Peyer's patch (tissue), 4 donors: ENCODE results near the gene CDC26. TPM values are rescaled to one million over a fixed set of nuclear protein-coding genes. Genes with fewer than 3 reads are reported as not detected.
"Not testable (repeated sequence)": the region's sequence is repeated elsewhere in the genome, so short reads cannot be mapped to it uniquely, and the experiment has no call there.

Experiments
- DNase-seq, 3 donors: peaks; one replicate each; pipeline ENCODE4 v3.0.0-alpha.2; 2017 to 2019
- H3K27ac ChIP-seq, 4 donors: fragments of 200-600 bp; sonication (generic); one replicate each; pipeline ENCODE4 v1.5.1; 2016 to 2019
- H3K27me3 ChIP-seq, 2 donors: fragments of 200-600 bp; sonication (generic); one replicate each; pipeline ENCODE4 v1.5.1; 2019
- H3K36me3 ChIP-seq, 3 donors: fragments of 200-600 bp; sonication (generic); one replicate each; pipeline ENCODE4 v1.5.1; 2016 to 2019
- H3K4me1 ChIP-seq, 4 donors: fragments of 200-600 bp; sonication (generic); one replicate each; pipeline ENCODE4 v1.5.1; 2016 to 2019
- H3K4me3 ChIP-seq, 4 donors: fragments of 200-600 bp; sonication (generic); 1 replicate in 3 of 4; 2 replicates in 1 of 4; pipeline ENCODE4 v1.5.1; 2016 to 2019; ENCODE audit warnings: mild to moderate bottlenecking in 1 of 4
- H3K9me3 ChIP-seq, 4 donors: fragments of 200-600 bp; sonication (generic); one replicate each; pipeline ENCODE4 v1.5.1; 2016 to 2019; ENCODE audit warnings: mild to moderate bottlenecking in 1 of 4
- POLR2A ChIP-seq, 2 donors: fragments of 450-650 bp; IDR thresholded peaks; one replicate each; pipeline ENCODE4 v1.5.1; 2017; ENCODE audit warnings: antibody characterized with exemption in 2 of 2, mild to moderate bottlenecking in 2 of 2, moderate library complexity in 2 of 2
- total RNA-seq, 4 donors: library from RNA; depleted of rRNA; stranded (reverse); fragments of >200 nt; gene quantifications; one replicate each; pipeline ENCODE4 v1.1.0, GENCODE V29; 2016
- TF ChIP-seq, protein P1 (sequence below), 6 experiments: fragments of 450-650 bp in 4 of 6; fragments of 200-600 bp in 2 of 6; sonication (generic) in 1 of 6; IDR thresholded peaks; one replicate each; pipeline ENCODE4 v1.5.1; 2017 to 2019; ENCODE audit warnings: antibody characterized with exemption in 6 of 6, mild to moderate bottlenecking in 3 of 6, moderate library complexity in 1 of 6

CDC26 gene
- total RNA-seq, 4 donors from 2014 or later = 13.6 to 28.4 (median 25.0) TPM

DNA sequence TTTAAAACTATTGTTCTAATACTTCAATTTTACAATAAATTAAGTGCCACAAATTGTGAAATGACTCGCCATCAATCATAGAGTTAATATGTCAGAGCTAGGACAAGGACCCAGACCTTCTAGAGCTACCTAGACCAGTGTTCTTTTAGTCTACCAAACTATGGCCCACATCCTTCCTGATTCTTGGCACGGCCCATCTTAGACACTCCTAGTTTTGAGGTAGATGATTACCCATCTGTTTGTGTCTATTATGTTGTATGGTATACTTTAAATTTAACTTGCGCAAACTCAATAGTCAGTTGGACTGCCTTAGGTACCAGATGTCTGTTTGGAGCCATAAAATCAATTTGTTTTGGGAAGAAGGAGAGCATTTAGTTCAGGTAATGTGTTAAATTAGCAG, 17.5 kb downstream of the CDC26 start:
- DNase-seq = no peak
- Histone ChIP-seq H3K27ac (no peak overlapping the region), H3K27me3 (no peaks in the 10 kb centered on the region)

DNA sequence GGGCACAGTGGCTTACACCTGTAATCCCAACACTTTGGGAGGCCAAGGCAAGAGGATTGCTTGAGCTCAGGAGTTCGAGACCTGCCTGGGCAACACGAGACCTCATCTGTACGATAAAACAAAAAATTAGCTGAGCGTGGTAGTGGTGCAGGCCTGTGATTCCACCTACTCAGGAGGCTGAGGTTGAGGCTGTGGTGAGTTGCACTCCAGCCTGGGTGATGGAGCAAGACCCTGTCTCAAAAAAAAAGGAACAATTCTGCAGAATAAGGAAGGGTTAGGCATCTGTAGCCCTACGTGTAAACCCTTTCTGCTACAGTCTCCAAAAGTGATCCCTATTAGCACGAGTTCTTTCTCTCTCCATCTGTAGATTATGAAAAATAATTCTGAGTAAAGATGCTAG, 19.9 kb downstream of the CDC26 start:
- H3K36me3 ChIP-seq = peaks cover 0 to 36% (median 0%) of the 10 kb centered on the region in 3 donors
- no peak overlapping the region for H3K27ac ChIP-seq
- no peak for DNase-seq
- no peak for TF ChIP-seq POLR2A (IDR thresholded peaks at IDR 0.05)
- TF ChIP-seq, protein P1, sequence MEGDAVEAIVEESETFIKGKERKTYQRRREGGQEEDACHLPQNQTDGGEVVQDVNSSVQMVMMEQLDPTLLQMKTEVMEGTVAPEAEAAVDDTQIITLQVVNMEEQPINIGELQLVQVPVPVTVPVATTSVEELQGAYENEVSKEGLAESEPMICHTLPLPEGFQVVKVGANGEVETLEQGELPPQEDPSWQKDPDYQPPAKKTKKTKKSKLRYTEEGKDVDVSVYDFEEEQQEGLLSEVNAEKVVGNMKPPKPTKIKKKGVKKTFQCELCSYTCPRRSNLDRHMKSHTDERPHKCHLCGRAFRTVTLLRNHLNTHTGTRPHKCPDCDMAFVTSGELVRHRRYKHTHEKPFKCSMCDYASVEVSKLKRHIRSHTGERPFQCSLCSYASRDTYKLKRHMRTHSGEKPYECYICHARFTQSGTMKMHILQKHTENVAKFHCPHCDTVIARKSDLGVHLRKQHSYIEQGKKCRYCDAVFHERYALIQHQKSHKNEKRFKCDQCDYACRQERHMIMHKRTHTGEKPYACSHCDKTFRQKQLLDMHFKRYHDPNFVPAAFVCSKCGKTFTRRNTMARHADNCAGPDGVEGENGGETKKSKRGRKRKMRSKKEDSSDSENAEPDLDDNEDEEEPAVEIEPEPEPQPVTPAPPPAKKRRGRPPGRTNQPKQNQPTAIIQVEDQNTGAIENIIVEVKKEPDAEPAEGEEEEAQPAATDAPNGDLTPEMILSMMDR (IDR thresholded peaks at IDR 0.05) = no peak
- no peaks in the 10 kb centered on the region for H3K4me1 ChIP-seq
- H3K27me3 ChIP-seq = no peaks in the 10 kb centered on the region
- no peak overlapping the region for H3K4me3 ChIP-seq
- H3K9me3 ChIP-seq = no peaks in the 10 kb centered on the region

More for the DNA sequence above, 17.5 kb downstream of the CDC26 start:
- Histone ChIP-seq H3K4me1 (no peaks in the 10 kb centered on the region), H3K4me3 (no peak overlapping the region), H3K9me3 (no peaks in the 10 kb centered on the region), H3K36me3 (peaks cover 0 to 50% (median 0%) of the 10 kb centered on the region in 3 donors)
- TF ChIP-seq POLR2A (IDR thresholded peaks at IDR 0.05) = no peak
- TF ChIP-seq, protein P1 (IDR thresholded peaks at IDR 0.05) = no peak

DNA sequence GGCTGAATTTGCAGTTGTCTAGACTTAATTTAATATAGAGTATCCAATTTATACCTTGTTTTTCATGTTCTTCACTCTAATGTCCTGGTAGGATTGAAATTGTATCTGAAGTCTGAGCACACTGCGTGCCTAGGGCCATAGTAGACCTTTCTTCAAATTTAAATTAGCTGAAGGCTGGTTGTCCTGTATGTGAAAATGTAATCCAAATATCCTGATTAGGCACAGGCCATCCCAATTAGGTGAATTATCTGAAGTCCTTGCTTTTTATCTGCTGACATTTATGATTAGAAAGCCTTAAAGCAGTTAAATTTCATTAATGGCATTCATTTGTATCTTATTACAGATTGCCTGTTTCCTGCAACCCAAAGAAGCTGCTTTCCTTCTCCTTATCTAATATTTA, 20.4 kb downstream of the CDC26 start:
- Histone ChIP-seq H3K27ac (no peak overlapping the region), H3K4me1 (no peaks in the 10 kb centered on the region), H3K27me3 (no peaks in the 10 kb centered on the region), H3K4me3 (no peak overlapping the region), H3K36me3 (peaks cover 0 to 32% (median 0%) of the 10 kb centered on the region in 3 donors), H3K9me3 (no peaks in the 10 kb centered on the region)
- no peak for DNase-seq
- TF ChIP-seq POLR2A (IDR thresholded peaks at IDR 0.05) = no peak
- TF ChIP-seq, protein P1 (IDR thresholded peaks at IDR 0.05) = no peak

DNA sequence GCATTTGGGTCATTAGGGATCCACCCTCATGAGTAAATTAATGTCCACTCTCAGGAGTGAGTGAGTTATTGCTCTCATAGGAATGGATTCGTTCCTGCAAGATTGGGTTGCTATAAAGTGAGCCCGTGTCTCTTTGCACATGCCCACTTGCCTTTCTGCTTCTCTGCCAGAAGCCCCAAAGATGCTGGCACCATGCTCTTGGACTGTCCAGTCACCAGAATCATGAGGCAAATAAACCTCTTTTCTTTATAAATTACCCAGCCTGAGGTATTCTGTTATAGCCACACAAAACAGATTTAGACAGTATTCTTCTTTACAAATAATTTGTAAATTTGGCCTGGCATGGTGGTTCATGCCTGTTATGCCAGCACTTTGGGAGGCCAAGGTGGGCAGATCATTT, 24.6 kb downstream of the CDC26 start:
- no peak overlapping the region for H3K27ac ChIP-seq
- no peaks in the 10 kb centered on the region for H3K4me1 ChIP-seq
- DNase-seq = no peak
- H3K36me3 ChIP-seq = no peaks in the 10 kb centered on the region
- TF ChIP-seq POLR2A (IDR thresholded peaks at IDR 0.05) = no peak
- TF ChIP-seq, protein P1 (IDR thresholded peaks at IDR 0.05) = no peak
- H3K9me3 ChIP-seq = no peaks in the 10 kb centered on the region
- no peak overlapping the region for H3K4me3 ChIP-seq
- H3K27me3 ChIP-seq = no peaks in the 10 kb centered on the region

DNA sequence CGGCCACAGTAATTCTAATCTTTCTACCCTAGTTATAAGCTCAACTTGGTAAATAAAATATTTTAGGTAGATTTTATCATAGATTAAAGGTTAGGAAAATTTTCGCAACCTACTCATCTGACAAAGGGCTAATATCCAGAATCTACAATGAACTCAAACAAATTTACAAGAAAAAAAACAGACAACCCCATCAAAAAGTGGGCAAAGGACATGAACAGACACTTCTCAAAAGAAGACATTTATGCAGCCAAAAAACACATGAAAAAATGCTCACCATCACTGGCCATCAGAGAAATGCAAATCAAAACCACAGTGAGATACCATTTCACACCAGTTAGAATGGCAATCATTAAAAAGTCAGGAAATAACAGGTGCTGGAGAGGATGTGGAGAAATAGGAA, 25.7 kb downstream of the CDC26 start:
- not testable (repeated sequence) for H3K9me3 ChIP-seq, H3K27ac ChIP-seq, H3K27me3 ChIP-seq, H3K4me1 ChIP-seq, H3K4me3 ChIP-seq, DNase-seq, H3K36me3 ChIP-seq

DNA sequence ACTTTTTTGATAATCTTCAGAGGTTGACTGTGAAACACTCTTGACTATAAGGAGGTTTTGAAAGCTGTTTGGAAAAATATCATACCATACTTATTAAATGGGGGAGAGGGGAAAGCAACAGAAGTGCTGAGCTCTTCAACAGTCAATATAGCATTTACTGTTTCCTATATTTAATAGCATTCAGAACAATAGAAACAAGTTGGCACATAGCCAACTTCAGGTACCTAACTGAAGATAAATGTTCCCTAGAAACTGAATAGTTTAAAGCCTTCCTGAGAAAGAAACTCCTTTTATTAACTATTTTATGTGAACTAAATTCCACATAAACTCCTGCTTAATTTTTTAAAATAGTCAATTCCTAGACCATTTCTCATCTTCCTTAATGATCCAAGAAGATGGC, 27.7 kb downstream of the CDC26 start:
- H3K27ac ChIP-seq = no peak overlapping the region
- TF ChIP-seq POLR2A (IDR thresholded peaks at IDR 0.05) = no peak
- TF ChIP-seq, protein P1 (IDR thresholded peaks at IDR 0.05) = no peak
- no peaks in the 10 kb centered on the region for H3K27me3 ChIP-seq
- H3K4me3 ChIP-seq = no peak overlapping the region
- no peak for DNase-seq
- no peaks in the 10 kb centered on the region for H3K36me3 ChIP-seq
- H3K9me3 ChIP-seq = no peaks in the 10 kb centered on the region
- no peaks in the 10 kb centered on the region for H3K4me1 ChIP-seq
